HepG2 (cell line): ENCODE data around the gene FOXK2. TPM values are rescaled to one million over a fixed set of nuclear protein-coding genes. Genes with fewer than 3 reads are reported as not detected.

ENCODE experiments used
- ATAC-seq: fragments of 200-7000 bp; cut with Tn5 transposase; 3 replicates; pipeline ENCODE4 v1.9.1; 2020; ENCODE audit warnings: mild to moderate bottlenecking, moderate library complexity
- BruUV-seq: library from RNA; stranded (reverse); fragments of 400-500 nt; replicated peaks from 2 replicates; lab custom pipeline; 2021; lab: Mats Ljungman, UMichigan
- CTCF ChIA-PET: fragments of 300-600 bp; formaldehyde crosslinking; extraction: SDS; loops from one replicate; lab custom pipeline; 2021; ENCODE audit warnings: low total read pairs, inconsistent platforms, low intra/inter-chr PET ratio; lab: Yijun Ruan, JAX
- POLR2A ChIA-PET: fragments of 350-600 bp; sonication (Branson Sonifier 250); formaldehyde crosslinking; loops from one replicate; lab custom pipeline; 2020; ENCODE audit warnings: antibody characterized with exemption, inconsistent platforms; lab: Yijun Ruan, JAX
- DNase-seq: peaks from one replicate; pipeline ENCODE4 v3.0.0-alpha.2; 2015; ENCODE audit warnings: low spot score
- FAIRE-seq: peaks from 3 replicates; lab custom pipeline; 2011; peaks lifted over from hg19 to GRCh38; lab: Jason Lieb, UNC
- H2AFZ ChIP-seq: one replicate; pipeline ENCODE4 v1.6.1; 2011; ENCODE audit warnings: low read length, inconsistent platforms
- H3K27ac ChIP-seq: fragments of 300-600 bp; 3 replicates; pipeline ENCODE4 v1.8.0; 2011; ENCODE audit warnings: mixed run types, mild to moderate bottlenecking, mixed read lengths, low read length, inconsistent platforms; ENCODE audit not compliant: insufficient read depth; ENCODE audit errors: extremely low read length
- H3K27me3 ChIP-seq, 2 experiments: fragments of 200-600 bp in 1 of 2; 2 replicates in 1 of 2; 3 replicates in 1 of 2; pipeline versions ENCODE4 v1.6.0 to v1.8.0; 2011; ENCODE audit warnings: low read length in 2 of 2, mild to moderate bottlenecking in 2 of 2, moderate library complexity in 2 of 2, inconsistent platforms in 1 of 2; ENCODE audit not compliant: insufficient read depth in 2 of 2, control insufficient read depth in 1 of 2
- H3K36me3 ChIP-seq, 2 experiments: fragments of 200-600 bp in 1 of 2; replicated peaks in 1 of 2; 2 replicates in 1 of 2; 3 replicates in 1 of 2; pipeline versions ENCODE4 v1.5.1 to v1.8.0; 2011; ENCODE audit warnings: low read length in 2 of 2, inconsistent platforms in 1 of 2; ENCODE audit not compliant: insufficient read depth in 2 of 2, control insufficient read depth in 1 of 2
- H3K4me1 ChIP-seq: 2 replicates; pipeline ENCODE4 v1.5.1; 2012; ENCODE audit warnings: low read length, inconsistent platforms; ENCODE audit not compliant: insufficient read depth
- H3K4me2 ChIP-seq: 2 replicates; pipeline ENCODE4 v1.6.0; 2011; ENCODE audit warnings: low read depth, low read length, inconsistent platforms
- H3K4me3 ChIP-seq, 3 experiments: fragments of 200-600 bp in 1 of 3; sonication (generic), shearing (Covaris generic) in 1 of 3; replicated peaks in 1 of 3; 2 replicates each; pipeline ENCODE4 v1.5.1; 2011 to 2016; ENCODE audit warnings: low read length in 3 of 3, inconsistent platforms in 2 of 3, low read depth in 2 of 3, mild to moderate bottlenecking in 2 of 3, control low read depth in 1 of 3, mixed read lengths in 1 of 3; ENCODE audit not compliant: insufficient read depth in 1 of 3
- H3K79me2 ChIP-seq: one replicate; pipeline ENCODE4 v1.6.1; 2011; ENCODE audit warnings: low read length, inconsistent platforms; ENCODE audit not compliant: insufficient read depth
- H3K9ac ChIP-seq: 2 replicates; pipeline ENCODE4 v1.6.0; 2011; ENCODE audit warnings: mild to moderate bottlenecking, low read depth, low read length, inconsistent platforms; ENCODE audit not compliant: insufficient read depth
- H3K9me3 ChIP-seq: 2 replicates; pipeline ENCODE4 v1.5.1; 2012; ENCODE audit warnings: mild to moderate bottlenecking, low read length
- H4K20me1 ChIP-seq: 2 replicates; pipeline ENCODE4 v1.6.0; 2011; ENCODE audit warnings: inconsistent platforms, mild to moderate bottlenecking, low read length, moderate library complexity; ENCODE audit not compliant: insufficient read depth
- CBFB ChIP-seq: sonication (generic); formaldehyde crosslinking; IDR thresholded peaks from 2 replicates; pipeline ENCODE4 v1.4.0; 2020; ENCODE audit warnings: missing genetic modification reagents
- CENPX ChIP-seq: sonication (generic); formaldehyde crosslinking; IDR thresholded peaks from 2 replicates; pipeline ENCODE4 v1.9.0; 2021; ENCODE audit warnings: mild to moderate bottlenecking, missing genetic modification reagents, moderate library complexity
- NFYB ChIP-seq: sonication (generic); formaldehyde crosslinking; IDR thresholded peaks from 2 replicates; pipeline ENCODE4 v1.4.0; 2020; ENCODE audit warnings: missing genetic modification reagents
- WGBS: methylation state at CpG from one replicate; pipeline ENCODE4 v1.1.6; 2017; ENCODE audit warnings: low lambda C conversion rate; 5-methylcytosine and 5-hydroxymethylcytosine counted together
- in situ Hi-C: cut with HindIII; loops from 2 replicates; pipeline ENCODE4 v1.10.0; 2017; ENCODE audit warnings: low pct_unique_long_range_greater_than_20kb; ENCODE audit not compliant: extremely low pct_ligation_motif_present
- intact Hi-C: fragments of 100-400 bp; cut with micrococcal nuclease; formaldehyde crosslinking; loops from one replicate; pipeline ENCODE4 v1.10.0; 2022; ENCODE audit not compliant: unreplicated experiment
- polyA plus RNA-seq, 8 experiments: library from polyadenylated mRNA; depleted of rRNA in 3 of 8; stranded (reverse) in 7 of 8; unstranded in 1 of 8; fragments of >200 nt; fragmentation: Illumina TruSeq in 4 of 8; extraction: Trizol in 4 of 8; gene quantifications; 2 replicates each; pipeline versions ENCODE4 v1.2.1 to v1.2.3, GENCODE V29; 2011 to 2016; ENCODE audit warnings: low read depth in 4 of 8, missing spikeins in 1 of 8, mixed read lengths in 1 of 8; ENCODE audit not compliant: insufficient read depth in 1 of 8
- total RNA-seq, 5 experiments: library from RNA; depleted of rRNA; stranded (reverse); fragments of >200 nt; fragmentation: Illumina TruSeq; extraction: Trizol; gene quantifications; 2 replicates each; pipeline ENCODE4 v1.2.3, GENCODE V29; 2016; ENCODE audit warnings: low read depth in 1 of 5
- TF ChIP-seq, protein P1 (sequence below): sonication (generic); formaldehyde crosslinking; conservative IDR thresholded peaks from 2 replicates; pipeline ENCODE4 v1.4.0; 2020; ENCODE audit warnings: missing genetic modification reagents
- TF ChIP-seq, protein P2 (sequence below): sonication (generic); formaldehyde crosslinking; IDR thresholded peaks from 2 replicates; pipeline ENCODE4 v1.9.0; 2021; ENCODE audit warnings: missing genetic modification reagents, borderline replicate concordance

The FOXK2 gene
- total and polyA plus RNA-seq, 2 of the 13 experiments (the other 11 are each of a cell fraction or from before 2014, with no cell fraction given): 67.1 to 67.2 TPM

DNA sequence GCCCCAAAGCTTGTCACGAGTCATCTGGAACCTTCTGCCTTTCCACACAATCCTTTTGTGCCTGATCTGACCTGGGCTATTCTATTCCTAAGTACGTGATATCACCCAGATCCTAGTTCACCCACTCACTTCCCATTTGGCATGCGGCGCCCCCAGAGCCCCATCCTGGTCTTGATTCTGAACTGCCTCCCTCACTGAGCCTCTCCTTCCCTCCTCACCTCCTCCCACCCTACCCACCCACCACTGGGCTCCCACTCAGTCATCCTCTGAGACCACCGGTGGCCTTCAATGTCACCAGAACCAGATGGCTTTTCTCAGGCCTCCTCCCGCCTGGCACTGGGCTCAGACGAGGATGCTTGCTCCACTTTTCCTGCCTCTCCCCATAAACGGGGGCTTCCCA is 110.2 kb downstream of the FOXK2 start:
- Histone ChIP-seq H3K79me2 (peaks cover 56% of the 10 kb centered on the region), H3K9me3 (no peaks in the 10 kb centered on the region), H3K9ac (no peak overlapping the region), H3K4me3 (no peak overlapping the region), H3K27ac (no peak overlapping the region), H2AFZ (no peak overlapping the region), H3K4me1 (peaks cover 14% of the 10 kb centered on the region), H4K20me1 (peaks cover 11% of the 10 kb centered on the region), H3K27me3 (no peaks in the 10 kb centered on the region), H3K36me3 (peaks cover 33 to 85% of the 10 kb centered on the region in 2 experiments), H3K4me2 (no peak overlapping the region)
- FAIRE-seq (no peak), DNase-seq (no peak), ATAC-seq (no peak)
- TF ChIP-seq CBFB (CRISPR knock-in tag) (no peak), CENPX (CRISPR knock-in tag) (no peak), NFYB (CRISPR knock-in tag) (no peak)
- TF ChIP-seq, protein P1, sequence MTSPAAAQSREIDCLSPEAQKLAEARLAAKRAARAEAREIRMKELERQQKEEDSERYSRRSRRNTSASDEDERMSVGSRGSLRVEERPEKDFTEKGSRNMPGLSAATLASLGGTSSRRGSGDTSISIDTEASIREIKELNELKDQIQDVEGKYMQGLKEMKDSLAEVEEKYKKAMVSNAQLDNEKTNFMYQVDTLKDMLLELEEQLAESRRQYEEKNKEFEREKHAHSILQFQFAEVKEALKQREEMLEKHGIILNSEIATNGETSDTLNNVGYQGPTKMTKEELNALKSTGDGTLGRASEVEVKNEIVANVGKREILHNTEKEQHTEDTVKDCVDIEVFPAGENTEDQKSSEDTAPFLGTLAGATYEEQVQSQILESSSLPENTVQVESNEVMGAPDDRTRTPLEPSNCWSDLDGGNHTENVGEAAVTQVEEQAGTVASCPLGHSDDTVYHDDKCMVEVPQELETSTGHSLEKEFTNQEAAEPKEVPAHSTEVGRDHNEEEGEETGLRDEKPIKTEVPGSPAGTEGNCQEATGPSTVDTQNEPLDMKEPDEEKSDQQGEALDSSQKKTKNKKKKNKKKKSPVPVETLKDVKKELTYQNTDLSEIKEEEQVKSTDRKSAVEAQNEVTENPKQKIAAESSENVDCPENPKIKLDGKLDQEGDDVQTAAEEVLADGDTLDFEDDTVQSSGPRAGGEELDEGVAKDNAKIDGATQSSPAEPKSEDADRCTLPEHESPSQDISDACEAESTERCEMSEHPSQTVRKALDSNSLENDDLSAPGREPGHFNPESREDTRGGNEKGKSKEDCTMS: no peak
- TF ChIP-seq, protein P2, sequence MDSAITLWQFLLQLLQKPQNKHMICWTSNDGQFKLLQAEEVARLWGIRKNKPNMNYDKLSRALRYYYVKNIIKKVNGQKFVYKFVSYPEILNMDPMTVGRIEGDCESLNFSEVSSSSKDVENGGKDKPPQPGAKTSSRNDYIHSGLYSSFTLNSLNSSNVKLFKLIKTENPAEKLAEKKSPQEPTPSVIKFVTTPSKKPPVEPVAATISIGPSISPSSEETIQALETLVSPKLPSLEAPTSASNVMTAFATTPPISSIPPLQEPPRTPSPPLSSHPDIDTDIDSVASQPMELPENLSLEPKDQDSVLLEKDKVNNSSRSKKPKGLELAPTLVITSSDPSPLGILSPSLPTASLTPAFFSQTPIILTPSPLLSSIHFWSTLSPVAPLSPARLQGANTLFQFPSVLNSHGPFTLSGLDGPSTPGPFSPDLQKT (CRISPR knock-in tag): no peak
- intact Hi-C loops (no loop called here), in situ Hi-C loops (no loop called here)
- no TSS peak for BruUV-seq
- 92% methylated on average over 8 of the region's 8 CpGs for WGBS
- CTCF ChIA-PET: no interaction called here
- POLR2A ChIA-PET: interaction anchor here (0.5 to 1.0 kb wide), 2 partner anchors 10 to 130 kb away, joined by 3 read pairs; no protein-coding TSS in a partner anchor
